ENCODE data around the gene RALGAPA1.
"Not testable (repeated sequence)": the region's sequence is repeated elsewhere in the genome, so short reads cannot be mapped to it uniquely, and the experiment has no call there.

RALGAPA1 gene

GRCh38 chr14:35699791-35700444 is 109.2 kb downstream of the RALGAPA1 start:
- DNase-seq (ENCODE audit: low read depth), result no peak

- DNase-seq (ENCODE audit: low read depth), result no peak
Observed at GRCh38 chr14:35696575-35696974, 112.5 kb downstream of the RALGAPA1 start.

- DNase-seq (ENCODE audit: low read depth), result no peak
Observed at GRCh38 chr14:35696119-35696518, 113.0 kb downstream of the RALGAPA1 start.

GRCh38 chr14:35695647-35696046 is 113.4 kb downstream of the RALGAPA1 start:
- no peak for DNase-seq (ENCODE audit: low read depth)

GRCh38 chr14:35695072-35695471 is 114.0 kb downstream of the RALGAPA1 start:
- DNase-seq (ENCODE audit: low read depth), result no peak

GRCh38 chr14:35689000-35689460 is 120.1 kb downstream of the RALGAPA1 start:
- DNase-seq (ENCODE audit: low read depth), result no peak

GRCh38 chr14:35688126-35688826 is 120.8 kb downstream of the RALGAPA1 start:
- no peak for DNase-seq (ENCODE audit: low read depth)

- peak; percentile 33 for DNase-seq (ENCODE audit: low read depth)
Observed at GRCh38 chr14:35687335-35687939, 121.7 kb downstream of the RALGAPA1 start.

- not testable (repeated sequence) for DNase-seq (ENCODE audit: low read depth)
Observed at GRCh38 chr14:35683688-35684087, 125.4 kb downstream of the RALGAPA1 start.

GRCh38 chr14:35682802-35683201 is 126.3 kb downstream of the RALGAPA1 start:
- no peak for DNase-seq (ENCODE audit: low read depth)

- DNase-seq (ENCODE audit: low read depth), result no peak
Observed at GRCh38 chr14:35678403-35679028, 130.6 kb downstream of the RALGAPA1 start.

- no peak for DNase-seq (ENCODE audit: low read depth)
Observed at GRCh38 chr14:35669782-35670181, 139.3 kb downstream of the RALGAPA1 start.

GRCh38 chr14:35666429-35667043 is 142.6 kb downstream of the RALGAPA1 start:
- no peak for DNase-seq (ENCODE audit: low read depth)

GRCh38 chr14:35661875-35662274 is 147.2 kb downstream of the RALGAPA1 start:
- DNase-seq (ENCODE audit: low read depth), result no peak

GRCh38 chr14:35653045-35653444 is 156.1 kb downstream of the RALGAPA1 start:
- no peak for DNase-seq (ENCODE audit: low read depth)

- no peak for DNase-seq (ENCODE audit: low read depth)
Observed at GRCh38 chr14:35643513-35643912, 165.6 kb downstream of the RALGAPA1 start.

- no peak for DNase-seq (ENCODE audit: low read depth)
Observed at GRCh38 chr14:35637851-35638250, 171.2 kb downstream of the RALGAPA1 start.

- DNase-seq (ENCODE audit: low read depth), result no peak
Observed at GRCh38 chr14:35637269-35637668, 171.8 kb downstream of the RALGAPA1 start.

- peak; percentile 16 for DNase-seq (ENCODE audit: low read depth)
Observed at GRCh38 chr14:35632676-35633075, 176.4 kb downstream of the RALGAPA1 start.

GRCh38 chr14:35632271-35632670 is 176.8 kb downstream of the RALGAPA1 start:
- DNase-seq (ENCODE audit: low read depth), result no peak

- DNase-seq (ENCODE audit: low read depth), result no peak
Observed at GRCh38 chr14:35631071-35631805, 177.9 kb downstream of the RALGAPA1 start.

GRCh38 chr14:35628989-35629388 is 180.1 kb downstream of the RALGAPA1 start:
- no peak for DNase-seq (ENCODE audit: low read depth)

All from fibroblast of the conjunctiva (primary cell).